K562 (cell line): ENCODE data around the gene TXNL4A. TPM values are rescaled to one million over a fixed set of nuclear protein-coding genes. Genes with fewer than 3 reads are reported as not detected.

Experiments
- CBX1 ChIP-seq: sonication (generic); IDR thresholded peaks from 2 replicates; pipeline ENCODE4 v1.6.1; 2016; ENCODE audit warnings: antibody characterized with exemption, low read depth, mild to moderate bottlenecking
- SIN3B ChIP-seq: fragments of 450-650 bp; IDR thresholded peaks from 2 replicates; pipeline ENCODE4 v1.6.1; 2017; ENCODE audit warnings: low read depth, mild to moderate bottlenecking, moderate library complexity
- ZNF589 ChIP-seq: fragments of 200-800 bp; sonication (Bioruptor generic); IDR thresholded peaks from 2 replicates; pipeline ENCODE4 v1.6.1; 2016; ENCODE audit warnings: low read depth, missing genetic modification characterization, missing compliant biosample characterization
- polyA plus RNA-seq, 8 experiments: library from polyadenylated mRNA; depleted of rRNA in 4 of 8; stranded (reverse) in 5 of 8; unstranded in 3 of 8; fragments of >200 nt; fragmentation: Nextera tagmentation in 2 of 8; fragmentation: Illumina TruSeq in 1 of 8; extraction: Ambion mirVana in 2 of 8; extraction: Trizol in 1 of 8; gene quantifications; 2 replicates each; pipeline versions ENCODE4 v1.2.1 to v1.2.3, GENCODE V29; 2011 to 2014; ENCODE audit warnings: inconsistent platforms in 1 of 8, missing spikeins in 1 of 8
- total RNA-seq, 7 experiments: library from RNA; depleted of rRNA in 6 of 7; stranded (reverse); fragments of >200 nt in 6 of 7; fragmentation: Illumina TruSeq in 2 of 7; extraction: Trizol in 2 of 7; gene quantifications; 2 replicates each; pipeline versions ENCODE4 v1.2.1 to v1.2.3, GENCODE V29; 2011 to 2021; ENCODE audit warnings: low replicate concordance in 1 of 7
- TF ChIP-seq, protein P1 (sequence below), 2 experiments: fragments of 150-350 bp in 1 of 2; IDR thresholded peaks; 2 replicates each; pipeline ENCODE4 v1.6.1; 2012 to 2016; ENCODE audit warnings: low read depth in 2 of 2, low read length in 2 of 2, mild to moderate bottlenecking in 1 of 2, moderate library complexity in 1 of 2
- TF ChIP-seq, protein P2 (sequence below), 2 experiments: fragments of 450-650 bp in 1 of 2; IDR thresholded peaks; 2 replicates each; pipeline ENCODE4 v1.6.1; 2011 to 2017; ENCODE audit warnings: low read depth in 2 of 2, antibody characterized with exemption in 1 of 2, borderline replicate concordance in 1 of 2, low read length in 1 of 2, mild to moderate bottlenecking in 1 of 2, mixed read lengths in 1 of 2; ENCODE audit not compliant: control insufficient read depth in 1 of 2
- TF ChIP-seq, protein P3 (sequence below): fragments of 450-650 bp; IDR thresholded peaks from 2 replicates; pipeline ENCODE4 v1.6.1; 2016; ENCODE audit warnings: missing biosample characterization, missing genetic modification characterization

The TXNL4A gene
- total and polyA plus RNA-seq, 9 of the 15 experiments (the other 6 are each of a cell fraction or from before 2014, with no cell fraction given) = 27.0 to 132 (median 87.5) TPM

DNA sequence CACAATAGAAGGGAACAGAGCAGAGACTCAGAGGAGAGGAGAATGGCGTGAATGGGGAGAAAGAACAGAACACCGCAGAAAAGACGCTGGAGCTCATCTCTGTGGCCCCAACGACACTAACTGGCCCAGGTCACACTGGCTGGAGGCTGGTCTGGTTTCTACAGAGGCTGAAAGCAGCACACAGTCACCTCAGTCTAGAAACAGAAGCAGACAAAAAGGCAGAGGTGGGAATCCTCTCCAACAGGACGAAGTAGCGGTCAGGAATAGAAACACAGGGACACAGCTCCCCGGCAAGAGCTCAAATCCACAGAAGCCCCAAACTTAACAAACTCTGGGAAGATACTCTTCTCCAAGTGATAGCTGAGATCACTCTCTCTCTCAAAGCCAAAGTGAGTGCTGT is 46.2 kb downstream of the TXNL4A start (continued):
- TF ChIP-seq, protein P1, sequence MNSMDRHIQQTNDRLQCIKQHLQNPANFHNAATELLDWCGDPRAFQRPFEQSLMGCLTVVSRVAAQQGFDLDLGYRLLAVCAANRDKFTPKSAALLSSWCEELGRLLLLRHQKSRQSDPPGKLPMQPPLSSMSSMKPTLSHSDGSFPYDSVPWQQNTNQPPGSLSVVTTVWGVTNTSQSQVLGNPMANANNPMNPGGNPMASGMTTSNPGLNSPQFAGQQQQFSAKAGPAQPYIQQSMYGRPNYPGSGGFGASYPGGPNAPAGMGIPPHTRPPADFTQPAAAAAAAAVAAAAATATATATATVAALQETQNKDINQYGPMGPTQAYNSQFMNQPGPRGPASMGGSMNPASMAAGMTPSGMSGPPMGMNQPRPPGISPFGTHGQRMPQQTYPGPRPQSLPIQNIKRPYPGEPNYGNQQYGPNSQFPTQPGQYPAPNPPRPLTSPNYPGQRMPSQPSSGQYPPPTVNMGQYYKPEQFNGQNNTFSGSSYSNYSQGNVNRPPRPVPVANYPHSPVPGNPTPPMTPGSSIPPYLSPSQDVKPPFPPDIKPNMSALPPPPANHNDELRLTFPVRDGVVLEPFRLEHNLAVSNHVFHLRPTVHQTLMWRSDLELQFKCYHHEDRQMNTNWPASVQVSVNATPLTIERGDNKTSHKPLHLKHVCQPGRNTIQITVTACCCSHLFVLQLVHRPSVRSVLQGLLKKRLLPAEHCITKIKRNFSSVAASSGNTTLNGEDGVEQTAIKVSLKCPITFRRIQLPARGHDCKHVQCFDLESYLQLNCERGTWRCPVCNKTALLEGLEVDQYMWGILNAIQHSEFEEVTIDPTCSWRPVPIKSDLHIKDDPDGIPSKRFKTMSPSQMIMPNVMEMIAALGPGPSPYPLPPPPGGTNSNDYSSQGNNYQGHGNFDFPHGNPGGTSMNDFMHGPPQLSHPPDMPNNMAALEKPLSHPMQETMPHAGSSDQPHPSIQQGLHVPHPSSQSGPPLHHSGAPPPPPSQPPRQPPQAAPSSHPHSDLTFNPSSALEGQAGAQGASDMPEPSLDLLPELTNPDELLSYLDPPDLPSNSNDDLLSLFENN (IDR thresholded peaks at IDR 0.05; ENCODE audit: low read depth in 2 of 2, low read length in 2 of 2) = no peak
- TF ChIP-seq, protein P2, sequence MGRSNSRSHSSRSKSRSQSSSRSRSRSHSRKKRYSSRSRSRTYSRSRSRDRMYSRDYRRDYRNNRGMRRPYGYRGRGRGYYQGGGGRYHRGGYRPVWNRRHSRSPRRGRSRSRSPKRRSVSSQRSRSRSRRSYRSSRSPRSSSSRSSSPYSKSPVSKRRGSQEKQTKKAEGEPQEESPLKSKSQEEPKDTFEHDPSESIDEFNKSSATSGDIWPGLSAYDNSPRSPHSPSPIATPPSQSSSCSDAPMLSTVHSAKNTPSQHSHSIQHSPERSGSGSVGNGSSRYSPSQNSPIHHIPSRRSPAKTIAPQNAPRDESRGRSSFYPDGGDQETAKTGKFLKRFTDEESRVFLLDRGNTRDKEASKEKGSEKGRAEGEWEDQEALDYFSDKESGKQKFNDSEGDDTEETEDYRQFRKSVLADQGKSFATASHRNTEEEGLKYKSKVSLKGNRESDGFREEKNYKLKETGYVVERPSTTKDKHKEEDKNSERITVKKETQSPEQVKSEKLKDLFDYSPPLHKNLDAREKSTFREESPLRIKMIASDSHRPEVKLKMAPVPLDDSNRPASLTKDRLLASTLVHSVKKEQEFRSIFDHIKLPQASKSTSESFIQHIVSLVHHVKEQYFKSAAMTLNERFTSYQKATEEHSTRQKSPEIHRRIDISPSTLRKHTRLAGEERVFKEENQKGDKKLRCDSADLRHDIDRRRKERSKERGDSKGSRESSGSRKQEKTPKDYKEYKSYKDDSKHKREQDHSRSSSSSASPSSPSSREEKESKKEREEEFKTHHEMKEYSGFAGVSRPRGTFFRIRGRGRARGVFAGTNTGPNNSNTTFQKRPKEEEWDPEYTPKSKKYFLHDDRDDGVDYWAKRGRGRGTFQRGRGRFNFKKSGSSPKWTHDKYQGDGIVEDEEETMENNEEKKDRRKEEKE (IDR thresholded peaks at IDR 0.05; ENCODE audit: borderline replicate concordance in 1 of 2, control insufficient read depth in 1 of 2, low read depth in 2 of 2, low read length in 1 of 2) = no peak
- no peak for TF ChIP-seq CBX1
- TF ChIP-seq SIN3B = no peak
- TF ChIP-seq ZNF589 = no peak
- TF ChIP-seq, protein P3, sequence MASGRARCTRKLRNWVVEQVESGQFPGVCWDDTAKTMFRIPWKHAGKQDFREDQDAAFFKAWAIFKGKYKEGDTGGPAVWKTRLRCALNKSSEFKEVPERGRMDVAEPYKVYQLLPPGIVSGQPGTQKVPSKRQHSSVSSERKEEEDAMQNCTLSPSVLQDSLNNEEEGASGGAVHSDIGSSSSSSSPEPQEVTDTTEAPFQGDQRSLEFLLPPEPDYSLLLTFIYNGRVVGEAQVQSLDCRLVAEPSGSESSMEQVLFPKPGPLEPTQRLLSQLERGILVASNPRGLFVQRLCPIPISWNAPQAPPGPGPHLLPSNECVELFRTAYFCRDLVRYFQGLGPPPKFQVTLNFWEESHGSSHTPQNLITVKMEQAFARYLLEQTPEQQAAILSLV (tag) = no peak
